Stimulated activated naive CD8-positive, alpha-beta T cell treated with anti-CD3 and anti-CD28 coated beads, Interleukin-15, Interleukin-2, amounts not matched to agents 100 U/mL and 50 U/mL, for 24 hours (primary cell): Measurements from ENCODE around the gene GFPT2.

Experiments used
- ATAC-seq: fragments of 150-1000 bp; cut with Tn5 transposase; one replicate; pipeline ENCODE4 v1.10.0; 2021
- DNase-seq: peaks from one replicate; pipeline ENCODE4 v3.0.0; 2021

Gene GFPT2

GRCh38 chr5:180378438-180379344 lies 25.6 kb upstream of the GFPT2 start:
- ATAC-seq: peak; percentile 15

GRCh38 chr5:180377556-180378197 lies 24.5 kb upstream of the GFPT2 start:
- ATAC-seq (no peak), DNase-seq (no peak)

More at GRCh38 chr5:180378438-180379344, 25.6 kb upstream of the GFPT2 start:
- no peak for DNase-seq

- DNase-seq (no peak), ATAC-seq (no peak)
These were observed 23.4 kb upstream of the GFPT2 start for GRCh38 chr5:180376511-180376910.

- DNase-seq (no peak), ATAC-seq (no peak)
These were observed 22.8 kb upstream of the GFPT2 start for GRCh38 chr5:180375955-180376354.

GRCh38 chr5:180375291-180375690 lies 22.2 kb upstream of the GFPT2 start:
- ATAC-seq (no peak), DNase-seq (no peak)

GRCh38 chr5:180373870-180374269 lies 20.7 kb upstream of the GFPT2 start:
- ATAC-seq: no peak
- no peak for DNase-seq

- DNase-seq (no peak), ATAC-seq (no peak)
These were observed 20.3 kb upstream of the GFPT2 start for GRCh38 chr5:180373454-180373853.

- ATAC-seq: no peak
- no peak for DNase-seq
These were observed 18.8 kb upstream of the GFPT2 start for GRCh38 chr5:180371949-180372348.

GRCh38 chr5:180370861-180371641 lies 17.9 kb upstream of the GFPT2 start:
- DNase-seq: no peak
- ATAC-seq: no peak

GRCh38 chr5:180367991-180368390 lies 14.9 kb upstream of the GFPT2 start:
- DNase-seq (no peak), ATAC-seq (no peak)

GRCh38 chr5:180367300-180367699 lies 14.2 kb upstream of the GFPT2 start:
- DNase-seq (no peak), ATAC-seq (no peak)

- DNase-seq (no peak), ATAC-seq (no peak)
These were observed 13.2 kb upstream of the GFPT2 start for GRCh38 chr5:180366326-180366725.

- DNase-seq: no peak
- ATAC-seq: no peak
These were observed 12.7 kb upstream of the GFPT2 start for GRCh38 chr5:180365829-180366228.

GRCh38 chr5:180364306-180364856 lies 11.2 kb upstream of the GFPT2 start:
- ATAC-seq (no peak), DNase-seq (no peak)

GRCh38 chr5:180360078-180360957 lies 7.2 kb upstream of the GFPT2 start:
- ATAC-seq: no peak
- no peak for DNase-seq

GRCh38 chr5:180358694-180359093 lies 5.6 kb upstream of the GFPT2 start:
- ATAC-seq: no peak
- no peak for DNase-seq

- DNase-seq: no peak
These were observed 5.0 kb upstream of the GFPT2 start for GRCh38 chr5:180358179-180358578.

GRCh38 chr5:180354966-180355365 lies 1.8 kb upstream of the GFPT2 start:
- DNase-seq: no peak
- no peak for ATAC-seq

More at GRCh38 chr5:180358179-180358578, 5.0 kb upstream of the GFPT2 start:
- no peak for ATAC-seq

- no peak for ATAC-seq
- no peak for DNase-seq
These were observed 880 bp upstream of the GFPT2 start for GRCh38 chr5:180353980-180354452.

- DNase-seq: no peak
- ATAC-seq: peak; percentile 4
These were observed 754 bp downstream of the GFPT2 start for GRCh38 chr5:180352116-180353047.
